ENCODE data around the gene SIM1. TPM values are rescaled to one million over a fixed set of nuclear protein-coding genes. Genes with fewer than 3 reads are reported as not detected.
A peak's percentile ranks its signal among the peaks of the same experiment; 100 is the strongest.

SIM1 gene, protein sequence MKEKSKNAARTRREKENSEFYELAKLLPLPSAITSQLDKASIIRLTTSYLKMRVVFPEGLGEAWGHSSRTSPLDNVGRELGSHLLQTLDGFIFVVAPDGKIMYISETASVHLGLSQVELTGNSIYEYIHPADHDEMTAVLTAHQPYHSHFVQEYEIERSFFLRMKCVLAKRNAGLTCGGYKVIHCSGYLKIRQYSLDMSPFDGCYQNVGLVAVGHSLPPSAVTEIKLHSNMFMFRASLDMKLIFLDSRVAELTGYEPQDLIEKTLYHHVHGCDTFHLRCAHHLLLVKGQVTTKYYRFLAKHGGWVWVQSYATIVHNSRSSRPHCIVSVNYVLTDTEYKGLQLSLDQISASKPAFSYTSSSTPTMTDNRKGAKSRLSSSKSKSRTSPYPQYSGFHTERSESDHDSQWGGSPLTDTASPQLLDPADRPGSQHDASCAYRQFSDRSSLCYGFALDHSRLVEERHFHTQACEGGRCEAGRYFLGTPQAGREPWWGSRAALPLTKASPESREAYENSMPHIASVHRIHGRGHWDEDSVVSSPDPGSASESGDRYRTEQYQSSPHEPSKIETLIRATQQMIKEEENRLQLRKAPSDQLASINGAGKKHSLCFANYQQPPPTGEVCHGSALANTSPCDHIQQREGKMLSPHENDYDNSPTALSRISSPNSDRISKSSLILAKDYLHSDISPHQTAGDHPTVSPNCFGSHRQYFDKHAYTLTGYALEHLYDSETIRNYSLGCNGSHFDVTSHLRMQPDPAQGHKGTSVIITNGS
- not detected for total RNA-seq
- long read RNA-seq, donor 1: 0 reads
- long read RNA-seq, donor 2: 0 reads

DNA sequence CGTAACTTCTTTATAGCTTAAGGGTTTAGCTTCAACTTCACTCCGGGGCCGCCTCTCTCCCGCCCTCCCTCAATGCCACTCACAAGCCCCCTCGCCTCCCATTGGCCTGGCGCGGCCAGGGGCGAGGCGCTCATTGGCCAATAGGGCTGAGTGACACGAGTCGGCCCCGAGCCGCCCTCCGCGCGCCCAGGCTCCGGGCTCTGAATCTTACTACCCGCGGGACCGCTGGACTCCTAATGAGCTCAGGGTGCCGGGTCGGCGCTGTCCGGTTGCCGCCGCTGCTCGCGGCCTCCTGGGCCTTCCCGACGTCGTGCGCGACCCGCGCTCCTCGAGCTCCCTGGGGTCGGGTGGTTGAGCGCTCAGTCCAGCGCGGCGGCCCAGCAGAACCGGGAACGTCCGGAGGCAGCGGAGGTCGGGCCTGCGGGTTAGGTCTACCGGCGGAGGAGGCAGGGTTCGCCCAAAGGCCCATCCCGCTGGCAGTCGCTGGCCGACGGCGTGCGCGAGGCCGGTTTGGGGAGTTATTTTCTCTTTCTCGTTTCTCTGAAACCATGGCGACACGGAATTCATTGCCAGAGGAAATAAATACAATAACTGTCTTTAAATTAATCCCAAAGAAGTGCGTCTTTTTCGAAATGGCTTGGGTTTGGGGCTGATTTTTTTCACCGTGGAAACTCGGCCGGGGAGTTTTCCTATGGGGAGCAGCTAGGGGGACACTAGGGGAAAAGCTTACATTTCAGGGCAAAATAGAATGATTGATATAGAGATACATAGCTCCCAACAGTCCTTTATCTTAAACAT lies at the start of gene SIM1:
TSS of gene SIM1 (minus strand) at position 19 of the 798 bp plus-strand sequence. CDS start 1,453 bp downstream, outside the sequence.
- DNase-seq (peak; percentile 51 to 67 (median 59)), ATAC-seq (peak; percentile 87)
- no peak within 1 kb of the TSS for H3K4me3 ChIP-seq
- TF ChIP-seq, protein P1, sequence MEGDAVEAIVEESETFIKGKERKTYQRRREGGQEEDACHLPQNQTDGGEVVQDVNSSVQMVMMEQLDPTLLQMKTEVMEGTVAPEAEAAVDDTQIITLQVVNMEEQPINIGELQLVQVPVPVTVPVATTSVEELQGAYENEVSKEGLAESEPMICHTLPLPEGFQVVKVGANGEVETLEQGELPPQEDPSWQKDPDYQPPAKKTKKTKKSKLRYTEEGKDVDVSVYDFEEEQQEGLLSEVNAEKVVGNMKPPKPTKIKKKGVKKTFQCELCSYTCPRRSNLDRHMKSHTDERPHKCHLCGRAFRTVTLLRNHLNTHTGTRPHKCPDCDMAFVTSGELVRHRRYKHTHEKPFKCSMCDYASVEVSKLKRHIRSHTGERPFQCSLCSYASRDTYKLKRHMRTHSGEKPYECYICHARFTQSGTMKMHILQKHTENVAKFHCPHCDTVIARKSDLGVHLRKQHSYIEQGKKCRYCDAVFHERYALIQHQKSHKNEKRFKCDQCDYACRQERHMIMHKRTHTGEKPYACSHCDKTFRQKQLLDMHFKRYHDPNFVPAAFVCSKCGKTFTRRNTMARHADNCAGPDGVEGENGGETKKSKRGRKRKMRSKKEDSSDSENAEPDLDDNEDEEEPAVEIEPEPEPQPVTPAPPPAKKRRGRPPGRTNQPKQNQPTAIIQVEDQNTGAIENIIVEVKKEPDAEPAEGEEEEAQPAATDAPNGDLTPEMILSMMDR (IDR thresholded peaks at IDR 0.05): no peak
- no peaks in the 10 kb centered on the region for H3K4me1 ChIP-seq (ENCODE audit: low read depth)
- H3K36me3 ChIP-seq (ENCODE audit: low read depth): no peaks in the 10 kb centered on the region
- no peaks in the 10 kb centered on the region for H3K9me3 ChIP-seq
- intact Hi-C loops (cut with DNase I, micrococcal nuclease): no loop called here

DNA sequence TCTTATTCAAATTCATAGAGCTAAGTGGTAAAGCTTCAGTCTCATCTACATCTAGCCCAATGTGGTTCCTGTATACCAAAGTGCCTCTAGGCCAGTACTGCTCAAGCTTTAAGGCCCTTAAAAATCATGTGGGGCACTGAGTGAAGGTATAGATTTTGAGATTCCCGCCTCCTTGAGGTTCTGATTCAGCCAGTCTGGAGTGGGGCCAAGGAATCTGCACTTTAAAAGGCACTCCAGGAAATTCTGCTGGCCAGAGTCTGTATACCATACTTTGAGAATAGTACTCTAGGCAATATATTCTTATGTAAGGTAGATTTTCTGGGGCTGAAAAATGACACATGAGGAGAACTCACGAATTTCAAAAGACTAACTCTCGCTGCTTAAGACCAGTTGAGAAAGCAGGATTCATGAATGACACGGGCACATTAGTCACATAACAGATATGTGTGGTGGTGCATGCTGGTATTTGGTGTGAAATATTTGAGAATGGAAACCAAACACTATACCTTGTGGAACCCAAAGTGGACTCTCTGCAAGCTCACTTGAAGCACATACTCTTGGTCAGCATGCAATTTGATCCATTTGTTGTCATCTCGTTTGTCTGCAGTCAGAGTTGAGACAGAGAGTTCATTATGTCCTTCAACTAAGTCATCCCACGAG lies 47.6 kb upstream of the SIM1 start:
- DNase-seq (no peak), ATAC-seq (no peak)
- Histone ChIP-seq H3K4me1 (ENCODE audit: low read depth) (no peaks in the 10 kb centered on the region), H3K9me3 (no peaks in the 10 kb centered on the region), H3K36me3 (ENCODE audit: low read depth) (no peaks in the 10 kb centered on the region), H3K4me3 (no peak overlapping the region)
- intact Hi-C loops (cut with DNase I, micrococcal nuclease): no loop called here
- TF ChIP-seq, protein P1 (IDR thresholded peaks at IDR 0.05): no peak

DNA sequence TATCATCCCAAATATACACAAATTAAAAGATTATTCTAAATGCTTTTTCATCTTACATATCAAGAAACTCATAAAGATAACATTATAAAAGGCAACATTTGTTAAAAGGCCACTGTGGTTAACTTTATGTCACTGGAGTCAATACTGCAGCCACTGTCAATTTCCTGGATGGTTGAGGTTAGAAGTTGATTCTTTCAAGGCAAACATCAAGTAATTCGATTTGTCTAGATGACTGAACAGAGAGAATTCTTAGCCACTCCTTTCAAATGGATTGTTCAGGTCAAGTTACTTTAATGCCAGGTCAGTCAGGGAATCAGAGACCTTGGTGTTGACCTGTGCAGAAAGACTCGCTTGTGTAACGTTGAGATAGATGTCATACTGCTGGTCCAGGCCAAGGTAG lies 44.4 kb upstream of the SIM1 start:
- Histone ChIP-seq H3K36me3 (ENCODE audit: low read depth) (no peaks in the 10 kb centered on the region), H3K4me1 (ENCODE audit: low read depth) (no peaks in the 10 kb centered on the region), H3K9me3 (no peaks in the 10 kb centered on the region), H3K4me3 (no peak overlapping the region)
- intact Hi-C loops (cut with DNase I, micrococcal nuclease): no loop called here
- TF ChIP-seq, protein P1 (IDR thresholded peaks at IDR 0.05): no peak
- ATAC-seq (no peak), DNase-seq (no peak)

DNA sequence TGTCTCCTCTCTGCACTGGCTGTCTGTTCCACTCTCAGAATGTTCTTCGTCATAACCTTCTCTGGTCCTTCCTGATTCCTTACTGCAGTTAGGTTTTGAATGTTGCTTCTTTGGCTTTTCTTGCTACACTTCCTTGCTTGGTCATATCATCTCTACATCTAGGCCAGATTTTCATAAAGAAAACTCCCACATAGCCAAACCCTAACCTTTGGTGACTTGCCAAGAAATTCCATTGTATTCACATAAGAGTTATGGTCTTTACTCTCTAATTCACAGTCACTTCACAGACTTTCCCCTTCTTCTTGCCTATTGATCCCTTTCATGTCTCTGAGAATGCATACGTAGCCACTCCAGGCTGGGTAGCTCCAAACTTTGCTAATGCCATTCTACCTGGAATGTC lies 41.9 kb upstream of the SIM1 start:
- TF ChIP-seq, protein P1 (IDR thresholded peaks at IDR 0.05): no peak
- Histone ChIP-seq H3K36me3 (ENCODE audit: low read depth) (no peaks in the 10 kb centered on the region), H3K9me3 (no peaks in the 10 kb centered on the region), H3K4me3 (no peak overlapping the region), H3K4me1 (ENCODE audit: low read depth) (no peaks in the 10 kb centered on the region)
- DNase-seq (no peak), ATAC-seq (no peak)
- intact Hi-C loops (cut with DNase I, micrococcal nuclease): no loop called here

Measured in mucosa of descending colon (tissue), 3 donors.